GM23338 (cell line): ENCODE measurements around the gene LYST. TPM values are rescaled to one million over a fixed set of nuclear protein-coding genes. Genes with fewer than 3 reads are reported as not detected.

Experiments
- ATAC-seq: fragments of 200-7000 bp; cut with Tn5 transposase; 3 replicates; pipeline ENCODE4 v1.9.1; 2020
- DNase-seq: peaks from one replicate; pipeline ENCODE4 v3.0.0-alpha.2; 2015; ENCODE audit warnings: low spot score
- H2AFZ ChIP-seq: fragments of 200-600 bp; sonication (generic); 2 replicates; pipeline ENCODE4 v1.8.0; 2016; ENCODE audit warnings: antibody characterized with exemption, mild to moderate bottlenecking, moderate library complexity
- H3F3A ChIP-seq: fragments of 200-600 bp; sonication (generic); replicated peaks from 2 replicates; pipeline ENCODE4 v1.8.0; 2017; ENCODE audit warnings: antibody characterized with exemption, mixed run types, low read depth
- H3K27ac ChIP-seq: fragments of 200-600 bp; sonication (generic); 2 replicates; pipeline ENCODE4 v1.6.1; 2016; ENCODE audit warnings: low read depth
- H3K27me3 ChIP-seq: fragments of 200-600 bp; sonication (generic); 2 replicates; pipeline ENCODE4 v1.8.0; 2016; ENCODE audit warnings: mild to moderate bottlenecking, mixed run types, moderate library complexity; ENCODE audit not compliant: insufficient read depth
- H3K36me3 ChIP-seq: fragments of 200-600 bp; sonication (generic); 2 replicates; pipeline ENCODE4 v1.8.0; 2016; ENCODE audit warnings: mild to moderate bottlenecking; ENCODE audit not compliant: insufficient read depth
- H3K4me1 ChIP-seq: fragments of 200-600 bp; sonication (generic); 2 replicates; pipeline ENCODE4 v1.8.0; 2016; ENCODE audit warnings: mild to moderate bottlenecking, moderate library complexity; ENCODE audit not compliant: insufficient read depth
- H3K4me2 ChIP-seq: fragments of 200-600 bp; sonication (generic); 2 replicates; pipeline ENCODE4 v1.7.1; 2017; ENCODE audit warnings: mixed run types
- H3K4me3 ChIP-seq: fragments of 200-600 bp; sonication (generic); 2 replicates; pipeline ENCODE4 v1.6.1; 2016; ENCODE audit warnings: mixed run types
- H3K79me2 ChIP-seq: fragments of 200-600 bp; sonication (generic); replicated peaks from 2 replicates; pipeline ENCODE4 v1.8.0; 2017; ENCODE audit warnings: mild to moderate bottlenecking; ENCODE audit not compliant: insufficient read depth
- H3K9me2 ChIP-seq: fragments of 200-600 bp; sonication (generic); 2 replicates; pipeline ENCODE4 v1.8.0; 2017; ENCODE audit not compliant: insufficient read depth
- H4K20me1 ChIP-seq: fragments of 200-600 bp; sonication (generic); replicated peaks from 2 replicates; pipeline ENCODE4 v1.8.0; 2017; ENCODE audit warnings: mild to moderate bottlenecking; ENCODE audit not compliant: insufficient read depth
- H3K27ac Mint-ChIP-seq: 2 replicates; pipeline ENCODE4 v1.8.0; 2020; ENCODE audit warnings: inconsistent platforms, mild to moderate bottlenecking, moderate library complexity, mixed read lengths
- H3K27me3 Mint-ChIP-seq: 3 replicates; pipeline ENCODE4 v1.8.0; 2022; ENCODE audit warnings: low read depth, mild to moderate bottlenecking, moderate library complexity, mixed read lengths, inconsistent platforms; ENCODE audit not compliant: insufficient read depth, poor library complexity
- H3K36me3 Mint-ChIP-seq: 3 replicates; pipeline ENCODE4 v1.8.0; 2021; ENCODE audit warnings: low read depth, mild to moderate bottlenecking, inconsistent platforms, moderate library complexity, mixed read lengths
- H3K4me1 Mint-ChIP-seq: 3 replicates; pipeline ENCODE4 v1.8.0; 2020; ENCODE audit warnings: mild to moderate bottlenecking, inconsistent platforms, mixed read lengths
- H3K4me3 Mint-ChIP-seq: 3 replicates; pipeline ENCODE4 v1.8.0; 2021; ENCODE audit warnings: moderate library complexity, mild to moderate bottlenecking, inconsistent platforms, mixed read lengths
- H3K9me3 Mint-ChIP-seq: 3 replicates; pipeline ENCODE4 v1.8.0; 2020; ENCODE audit warnings: moderate library complexity, mild to moderate bottlenecking, inconsistent platforms, mixed read lengths
- JUNB ChIP-seq: IDR thresholded peaks from one replicate; pipeline ENCODE4 v1.6.1; 2016; ENCODE audit warnings: antibody characterized with exemption; ENCODE audit not compliant: unreplicated experiment
- STAT1 ChIP-seq: IDR thresholded peaks from one replicate; pipeline ENCODE4 v1.6.1; 2016; ENCODE audit warnings: antibody characterized with exemption; ENCODE audit not compliant: unreplicated experiment
- ZNF331 ChIP-seq: fragments of 250-450 bp; sonication (Bioruptor Pico); IDR thresholded peaks from 2 replicates; pipeline ENCODE4 v1.5.0; 2020; ENCODE audit warnings: low read depth, mild to moderate bottlenecking, moderate library complexity
- polyA plus RNA-seq: library from polyadenylated mRNA; unstranded; fragments of >200 nt; fragmentation: Nextera tagmentation; extraction: Ambion mirVana; gene quantifications from 2 replicates; pipeline ENCODE4 v1.2.1, GENCODE V29; 2016
- total RNA-seq: library from RNA; depleted of rRNA; stranded (reverse); fragments of >200 nt; shearing (Covaris generic); gene quantifications from 2 replicates; pipeline ENCODE4 v1.2.3, GENCODE V29; 2014
- TF ChIP-seq, protein P1 (sequence below), 2 experiments: fragments of 200-600 bp in 1 of 2; sonication (generic) in 1 of 2; conservative IDR thresholded peaks; 2 replicates each; pipeline versions ENCODE4 v1.5.1 to v1.6.1; 2016 to 2017; ENCODE audit warnings: antibody characterized with exemption in 2 of 2, low read depth in 2 of 2, mild to moderate bottlenecking in 2 of 2, moderate library complexity in 1 of 2
- TF ChIP-seq, protein P2 (sequence below): fragments of 250-450 bp; sonication (Bioruptor Pico); IDR thresholded peaks from 2 replicates; pipeline ENCODE4 v1.5.0; 2020; ENCODE audit warnings: mild to moderate bottlenecking, moderate library complexity
- TF ChIP-seq, protein P3 (sequence below): IDR thresholded peaks from one replicate; pipeline ENCODE4 v1.6.1; 2018; ENCODE audit warnings: antibody characterized with exemption; ENCODE audit not compliant: unreplicated experiment
- TF ChIP-seq, protein P4 (sequence below): IDR thresholded peaks from 2 replicates; pipeline ENCODE4 v1.6.1; 2016; ENCODE audit warnings: antibody characterized with exemption

Gene LYST
- total and polyA plus RNA-seq, 2 experiments from 2014 or later, result 0.21 to 1.0 TPM

DNA sequence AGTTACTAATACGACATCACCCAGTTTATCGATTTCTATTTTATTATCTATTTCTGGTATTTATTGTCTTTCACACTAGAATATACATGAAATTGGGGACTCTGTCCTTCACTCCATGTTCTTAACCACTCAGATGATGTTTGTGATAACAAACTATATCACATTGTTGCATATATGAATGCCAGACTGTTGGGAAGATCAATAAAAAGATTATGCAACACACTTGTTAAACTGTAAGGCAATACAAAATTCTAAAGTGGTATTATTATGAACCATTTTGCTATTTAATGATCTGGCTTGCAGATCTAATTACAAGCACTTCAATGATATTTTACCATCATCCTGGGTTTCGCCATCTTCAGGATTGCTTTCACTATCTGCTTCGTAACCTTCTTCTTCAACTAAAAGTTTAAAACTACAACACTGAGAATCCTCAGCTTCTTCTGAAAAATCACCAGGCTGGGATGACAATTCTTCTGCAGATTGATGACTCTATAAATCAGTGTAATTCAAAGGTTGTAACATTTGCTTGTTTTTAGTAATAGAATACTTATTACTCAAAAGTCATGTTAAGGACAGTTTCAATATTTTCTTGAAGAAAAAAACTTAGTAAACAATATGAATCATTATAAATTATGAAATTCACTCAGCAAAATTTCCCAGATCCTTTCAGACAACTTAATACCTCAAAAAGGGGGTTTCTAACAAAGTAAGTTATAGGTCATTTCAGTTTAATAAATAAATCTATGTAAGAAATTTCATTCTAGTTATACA, 63.9 kb downstream of the LYST start:
- Histone ChIP-seq H3K4me1 (no peaks in the 10 kb centered on the region), H3K4me2 (no peak overlapping the region), H3K36me3 (no peaks in the 10 kb centered on the region), H3K9me2 (no peaks in the 10 kb centered on the region), H4K20me1 (no peaks in the 10 kb centered on the region), H3K27ac (no peak overlapping the region), H3F3A (no peaks in the 10 kb centered on the region), H3K4me3 (no peak overlapping the region), H3K79me2 (no peaks in the 10 kb centered on the region), H2AFZ (no peak overlapping the region), H3K27me3 (no peaks in the 10 kb centered on the region)
- no peaks in the 10 kb centered on the region for H3K4me1 Mint-ChIP-seq
- H3K9me3 Mint-ChIP-seq, result no peaks in the 10 kb centered on the region
- no peak for TF ChIP-seq JUNB
- TF ChIP-seq, protein P1, sequence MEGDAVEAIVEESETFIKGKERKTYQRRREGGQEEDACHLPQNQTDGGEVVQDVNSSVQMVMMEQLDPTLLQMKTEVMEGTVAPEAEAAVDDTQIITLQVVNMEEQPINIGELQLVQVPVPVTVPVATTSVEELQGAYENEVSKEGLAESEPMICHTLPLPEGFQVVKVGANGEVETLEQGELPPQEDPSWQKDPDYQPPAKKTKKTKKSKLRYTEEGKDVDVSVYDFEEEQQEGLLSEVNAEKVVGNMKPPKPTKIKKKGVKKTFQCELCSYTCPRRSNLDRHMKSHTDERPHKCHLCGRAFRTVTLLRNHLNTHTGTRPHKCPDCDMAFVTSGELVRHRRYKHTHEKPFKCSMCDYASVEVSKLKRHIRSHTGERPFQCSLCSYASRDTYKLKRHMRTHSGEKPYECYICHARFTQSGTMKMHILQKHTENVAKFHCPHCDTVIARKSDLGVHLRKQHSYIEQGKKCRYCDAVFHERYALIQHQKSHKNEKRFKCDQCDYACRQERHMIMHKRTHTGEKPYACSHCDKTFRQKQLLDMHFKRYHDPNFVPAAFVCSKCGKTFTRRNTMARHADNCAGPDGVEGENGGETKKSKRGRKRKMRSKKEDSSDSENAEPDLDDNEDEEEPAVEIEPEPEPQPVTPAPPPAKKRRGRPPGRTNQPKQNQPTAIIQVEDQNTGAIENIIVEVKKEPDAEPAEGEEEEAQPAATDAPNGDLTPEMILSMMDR (conservative IDR thresholded peaks at IDR 0.05; ENCODE audit: low read depth in 2 of 2), result no peak
- TF ChIP-seq, protein P2, sequence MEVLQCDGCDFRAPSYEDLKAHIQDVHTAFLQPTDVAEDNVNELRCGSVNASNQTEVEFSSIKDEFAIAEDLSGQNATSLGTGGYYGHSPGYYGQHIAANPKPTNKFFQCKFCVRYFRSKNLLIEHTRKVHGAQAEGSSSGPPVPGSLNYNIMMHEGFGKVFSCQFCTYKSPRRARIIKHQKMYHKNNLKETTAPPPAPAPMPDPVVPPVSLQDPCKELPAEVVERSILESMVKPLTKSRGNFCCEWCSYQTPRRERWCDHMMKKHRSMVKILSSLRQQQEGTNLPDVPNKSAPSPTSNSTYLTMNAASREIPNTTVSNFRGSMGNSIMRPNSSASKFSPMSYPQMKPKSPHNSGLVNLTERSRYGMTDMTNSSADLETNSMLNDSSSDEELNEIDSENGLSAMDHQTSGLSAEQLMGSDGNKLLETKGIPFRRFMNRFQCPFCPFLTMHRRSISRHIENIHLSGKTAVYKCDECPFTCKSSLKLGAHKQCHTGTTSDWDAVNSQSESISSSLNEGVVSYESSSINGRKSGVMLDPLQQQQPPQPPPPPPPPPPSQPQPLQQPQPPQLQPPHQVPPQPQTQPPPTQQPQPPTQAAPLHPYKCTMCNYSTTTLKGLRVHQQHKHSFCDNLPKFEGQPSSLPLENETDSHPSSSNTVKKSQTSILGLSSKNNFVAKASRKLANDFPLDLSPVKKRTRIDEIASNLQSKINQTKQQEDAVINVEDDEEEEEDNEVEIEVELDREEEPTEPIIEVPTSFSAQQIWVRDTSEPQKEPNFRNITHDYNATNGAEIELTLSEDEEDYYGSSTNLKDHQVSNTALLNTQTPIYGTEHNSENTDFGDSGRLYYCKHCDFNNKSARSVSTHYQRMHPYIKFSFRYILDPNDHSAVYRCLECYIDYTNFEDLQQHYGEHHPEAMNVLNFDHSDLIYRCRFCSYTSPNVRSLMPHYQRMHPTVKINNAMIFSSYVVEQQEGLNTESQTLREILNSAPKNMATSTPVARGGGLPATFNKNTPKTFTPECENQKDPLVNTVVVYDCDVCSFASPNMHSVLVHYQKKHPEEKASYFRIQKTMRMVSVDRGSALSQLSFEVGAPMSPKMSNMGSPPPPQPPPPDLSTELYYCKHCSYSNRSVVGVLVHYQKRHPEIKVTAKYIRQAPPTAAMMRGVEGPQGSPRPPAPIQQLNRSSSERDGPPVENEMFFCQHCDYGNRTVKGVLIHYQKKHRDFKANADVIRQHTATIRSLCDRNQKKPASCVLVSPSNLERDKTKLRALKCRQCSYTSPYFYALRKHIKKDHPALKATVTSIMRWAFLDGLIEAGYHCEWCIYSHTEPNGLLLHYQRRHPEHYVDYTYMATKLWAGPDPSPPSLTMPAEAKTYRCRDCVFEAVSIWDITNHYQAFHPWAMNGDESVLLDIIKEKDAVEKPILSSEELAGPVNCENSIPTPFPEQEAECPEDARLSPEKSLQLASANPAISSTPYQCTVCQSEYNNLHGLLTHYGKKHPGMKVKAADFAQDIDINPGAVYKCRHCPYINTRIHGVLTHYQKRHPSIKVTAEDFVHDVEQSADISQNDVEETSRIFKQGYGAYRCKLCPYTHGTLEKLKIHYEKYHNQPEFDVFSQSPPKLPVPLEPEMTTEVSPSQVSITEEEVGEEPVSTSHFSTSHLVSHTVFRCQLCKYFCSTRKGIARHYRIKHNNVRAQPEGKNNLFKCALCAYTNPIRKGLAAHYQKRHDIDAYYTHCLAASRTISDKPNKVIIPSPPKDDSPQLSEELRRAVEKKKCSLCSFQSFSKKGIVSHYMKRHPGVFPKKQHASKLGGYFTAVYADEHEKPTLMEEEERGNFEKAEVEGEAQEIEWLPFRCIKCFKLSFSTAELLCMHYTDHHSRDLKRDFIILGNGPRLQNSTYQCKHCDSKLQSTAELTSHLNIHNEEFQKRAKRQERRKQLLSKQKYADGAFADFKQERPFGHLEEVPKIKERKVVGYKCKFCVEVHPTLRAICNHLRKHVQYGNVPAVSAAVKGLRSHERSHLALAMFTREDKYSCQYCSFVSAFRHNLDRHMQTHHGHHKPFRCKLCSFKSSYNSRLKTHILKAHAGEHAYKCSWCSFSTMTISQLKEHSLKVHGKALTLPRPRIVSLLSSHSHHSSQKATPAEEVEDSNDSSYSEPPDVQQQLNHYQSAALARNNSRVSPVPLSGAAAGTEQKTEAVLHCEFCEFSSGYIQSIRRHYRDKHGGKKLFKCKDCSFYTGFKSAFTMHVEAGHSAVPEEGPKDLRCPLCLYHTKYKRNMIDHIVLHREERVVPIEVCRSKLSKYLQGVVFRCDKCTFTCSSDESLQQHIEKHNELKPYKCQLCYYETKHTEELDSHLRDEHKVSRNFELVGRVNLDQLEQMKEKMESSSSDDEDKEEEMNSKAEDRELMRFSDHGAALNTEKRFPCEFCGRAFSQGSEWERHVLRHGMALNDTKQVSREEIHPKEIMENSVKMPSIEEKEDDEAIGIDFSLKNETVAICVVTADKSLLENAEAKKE (CRISPR knock-in tag), result no peak
- TF ChIP-seq STAT1, result no peak
- TF ChIP-seq, protein P3, sequence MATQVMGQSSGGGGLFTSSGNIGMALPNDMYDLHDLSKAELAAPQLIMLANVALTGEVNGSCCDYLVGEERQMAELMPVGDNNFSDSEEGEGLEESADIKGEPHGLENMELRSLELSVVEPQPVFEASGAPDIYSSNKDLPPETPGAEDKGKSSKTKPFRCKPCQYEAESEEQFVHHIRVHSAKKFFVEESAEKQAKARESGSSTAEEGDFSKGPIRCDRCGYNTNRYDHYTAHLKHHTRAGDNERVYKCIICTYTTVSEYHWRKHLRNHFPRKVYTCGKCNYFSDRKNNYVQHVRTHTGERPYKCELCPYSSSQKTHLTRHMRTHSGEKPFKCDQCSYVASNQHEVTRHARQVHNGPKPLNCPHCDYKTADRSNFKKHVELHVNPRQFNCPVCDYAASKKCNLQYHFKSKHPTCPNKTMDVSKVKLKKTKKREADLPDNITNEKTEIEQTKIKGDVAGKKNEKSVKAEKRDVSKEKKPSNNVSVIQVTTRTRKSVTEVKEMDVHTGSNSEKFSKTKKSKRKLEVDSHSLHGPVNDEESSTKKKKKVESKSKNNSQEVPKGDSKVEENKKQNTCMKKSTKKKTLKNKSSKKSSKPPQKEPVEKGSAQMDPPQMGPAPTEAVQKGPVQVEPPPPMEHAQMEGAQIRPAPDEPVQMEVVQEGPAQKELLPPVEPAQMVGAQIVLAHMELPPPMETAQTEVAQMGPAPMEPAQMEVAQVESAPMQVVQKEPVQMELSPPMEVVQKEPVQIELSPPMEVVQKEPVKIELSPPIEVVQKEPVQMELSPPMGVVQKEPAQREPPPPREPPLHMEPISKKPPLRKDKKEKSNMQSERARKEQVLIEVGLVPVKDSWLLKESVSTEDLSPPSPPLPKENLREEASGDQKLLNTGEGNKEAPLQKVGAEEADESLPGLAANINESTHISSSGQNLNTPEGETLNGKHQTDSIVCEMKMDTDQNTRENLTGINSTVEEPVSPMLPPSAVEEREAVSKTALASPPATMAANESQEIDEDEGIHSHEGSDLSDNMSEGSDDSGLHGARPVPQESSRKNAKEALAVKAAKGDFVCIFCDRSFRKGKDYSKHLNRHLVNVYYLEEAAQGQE, result no peak
- TF ChIP-seq, protein P4, sequence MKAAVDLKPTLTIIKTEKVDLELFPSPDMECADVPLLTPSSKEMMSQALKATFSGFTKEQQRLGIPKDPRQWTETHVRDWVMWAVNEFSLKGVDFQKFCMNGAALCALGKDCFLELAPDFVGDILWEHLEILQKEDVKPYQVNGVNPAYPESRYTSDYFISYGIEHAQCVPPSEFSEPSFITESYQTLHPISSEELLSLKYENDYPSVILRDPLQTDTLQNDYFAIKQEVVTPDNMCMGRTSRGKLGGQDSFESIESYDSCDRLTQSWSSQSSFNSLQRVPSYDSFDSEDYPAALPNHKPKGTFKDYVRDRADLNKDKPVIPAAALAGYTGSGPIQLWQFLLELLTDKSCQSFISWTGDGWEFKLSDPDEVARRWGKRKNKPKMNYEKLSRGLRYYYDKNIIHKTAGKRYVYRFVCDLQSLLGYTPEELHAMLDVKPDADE, result no peak
- TF ChIP-seq ZNF331 (CRISPR knock-in tag), result no peak
- H3K27me3 Mint-ChIP-seq, result no peaks in the 10 kb centered on the region
- H3K36me3 Mint-ChIP-seq, result no peaks in the 10 kb centered on the region
- no peak overlapping the region for H3K4me3 Mint-ChIP-seq
- no peak overlapping the region for H3K27ac Mint-ChIP-seq
- ATAC-seq (no peak), DNase-seq (no peak)
